Upper lobe of left lung (tissue), 6 donors: Measurements from ENCODE around the gene MYEOV. TPM values are rescaled to one million over a fixed set of nuclear protein-coding genes. Genes with fewer than 3 reads are reported as not detected.

Experiments used
- ATAC-seq, 2 donors: fragments of 200-7000 bp; cut with Tn5 transposase; one replicate each; pipeline ENCODE4 v1.9.1; 2022; ENCODE audit warnings: mild to moderate bottlenecking in 2 of 2, moderate library complexity in 2 of 2; ENCODE audit not compliant: low FRiP score in 2 of 2
- DNase-seq, 2 donors: peaks; one replicate each; pipeline ENCODE4 v3.0.0-alpha.2; 2019 to 2020
- H3K27ac ChIP-seq, 4 donors: fragments of 200-600 bp; sonication (generic); one replicate each; pipeline ENCODE4 v1.5.1; 2016 to 2019
- H3K27me3 ChIP-seq, 4 donors: fragments of 200-600 bp; sonication (generic); one replicate each; pipeline ENCODE4 v1.5.1; 2017 to 2019
- H3K36me3 ChIP-seq, 4 donors: fragments of 200-600 bp; sonication (generic); one replicate each; pipeline ENCODE4 v1.5.1; 2016 to 2019
- H3K4me1 ChIP-seq, 4 donors: fragments of 200-600 bp; sonication (generic); one replicate each; pipeline ENCODE4 v1.5.1; 2018 to 2019
- H3K4me3 ChIP-seq, 4 donors: fragments of 200-600 bp; sonication (generic); one replicate each; pipeline ENCODE4 v1.5.1; 2017 to 2019; ENCODE audit warnings: mild to moderate bottlenecking in 2 of 4, moderate library complexity in 1 of 4
- H3K9me3 ChIP-seq, 4 donors: fragments of 200-600 bp; sonication (generic); one replicate each; pipeline ENCODE4 v1.5.1; 2018 to 2019
- CTCF ChIP-seq, 6 experiments: fragments of 450-650 bp in 4 of 6; fragments of 200-600 bp in 2 of 6; sonication (generic) in 2 of 6; IDR thresholded peaks; one replicate each; pipeline ENCODE4 v1.5.1; 2016 to 2019; ENCODE audit warnings: antibody characterized with exemption in 6 of 6
- EP300 ChIP-seq, 4 donors: sonication (generic); formaldehyde crosslinking; IDR thresholded peaks; one replicate each; pipeline ENCODE4 v1.5.1; 2017; ENCODE audit warnings: antibody characterized with exemption in 4 of 4, control low read depth in 2 of 4
- POLR2A ChIP-seq, 4 donors: fragments of 450-650 bp; IDR thresholded peaks; one replicate each; pipeline ENCODE4 v1.5.1; 2016 to 2017; ENCODE audit warnings: antibody characterized with exemption in 4 of 4, mild to moderate bottlenecking in 2 of 4
- POLR2AphosphoS5 ChIP-seq, 2 donors: sonication (generic); formaldehyde crosslinking; IDR thresholded peaks; one replicate each; pipeline ENCODE4 v1.5.1; 2017; ENCODE audit warnings: antibody characterized with exemption in 2 of 2
- WGBS, 2 donors: methylation state at CpG; one replicate each; pipeline ENCODE4 v1.1.5; 2017 to 2018; 5-methylcytosine and 5-hydroxymethylcytosine counted together
- total RNA-seq, 6 donors: library from RNA; depleted of rRNA in 4 of 6; stranded (reverse); fragments of >200 nt in 4 of 6; gene quantifications; one replicate each; pipeline versions ENCODE4 v1.1.0 to v1.2.1, GENCODE V29; 2016 to 2021
- donor health status: DM: no; HTN: no; CAD: no; lungs with moderate emphysema.
- donor health status: DM: no; HTN: yes; CAD: no; lungs with severe emphysema.

The MYEOV gene
- total RNA-seq, 6 donors from 2014 or later, result 0.30 to 0.98 (median 0.77) TPM; not detected in 2

GRCh38 chr11:69291459-69292110 is 2.4 kb upstream of the MYEOV start:
- no peaks in the 10 kb centered on the region for H3K9me3 ChIP-seq
- DNase-seq (no peak), ATAC-seq (no peak)
- H3K36me3 ChIP-seq, result no peaks in the 10 kb centered on the region
- H3K27me3 ChIP-seq, result no peaks in the 10 kb centered on the region
- H3K4me1 ChIP-seq, result peaks cover 31 to 45% (median 40%) of the 10 kb centered on the region in 4 donors
- H3K27ac ChIP-seq, result no peak overlapping the region
- no peak overlapping the region for H3K4me3 ChIP-seq
- TF ChIP-seq POLR2A (IDR thresholded peaks at IDR 0.05), result no peak
- TF ChIP-seq CTCF (IDR thresholded peaks at IDR 0.05), result no peak
- no peak for TF ChIP-seq EP300 (IDR thresholded peaks at IDR 0.05)
- TF ChIP-seq POLR2AphosphoS5 (IDR thresholded peaks at IDR 0.05), result no peak
- 69 to 74% methylated on average over 4 of the region's 4 CpGs for WGBS, 2 donors

GRCh38 chr11:69292221-69292648 is 1.7 kb upstream of the MYEOV start:
- no peaks in the 10 kb centered on the region for H3K9me3 ChIP-seq
- TF ChIP-seq CTCF (IDR thresholded peaks at IDR 0.05) (peak; percentile 62 to 76 (median 72)), EP300 (IDR thresholded peaks at IDR 0.05) (no peak)
- no peaks in the 10 kb centered on the region for H3K27me3 ChIP-seq
- 26 to 39% methylated on average over 5 to 8 of the region's 8 CpGs for WGBS, 2 donors
- no peak overlapping the region for H3K4me3 ChIP-seq
- peaks cover 38 to 52% (median 46%) of the 10 kb centered on the region in 4 donors for H3K4me1 ChIP-seq
- H3K36me3 ChIP-seq, result no peaks in the 10 kb centered on the region
- ATAC-seq (no peak), DNase-seq (peak in 1 of 2 donors; percentile 66)
- no peak overlapping the region for H3K27ac ChIP-seq

GRCh38 chr11:69293087-69293486 is 868 bp upstream of the MYEOV start:
- peak overlapping the region in 1 of 4 donors; percentile 52 for H3K27ac ChIP-seq
- peak in 1 of 2 donors; percentile 70 for ATAC-seq

GRCh38 chr11:69294571-69295078 is 670 bp downstream of the MYEOV start:
- no peak overlapping the region for H3K4me3 ChIP-seq
- no peak overlapping the region for H3K27ac ChIP-seq
- H3K36me3 ChIP-seq, result no peaks in the 10 kb centered on the region
- peaks cover 53 to 74% (median 66%) of the 10 kb centered on the region in 4 donors for H3K4me1 ChIP-seq
- WGBS, 2 donors, result 91% methylated on average over 7 of the region's 8 CpGs; no CpG with 5 or more reads in 1 of the 2 donors
- H3K27me3 ChIP-seq, result no peaks in the 10 kb centered on the region
- ATAC-seq (no peak), DNase-seq (peak in 1 of 2 donors; percentile 56)
- H3K9me3 ChIP-seq, result no peaks in the 10 kb centered on the region
- TF ChIP-seq POLR2A (IDR thresholded peaks at IDR 0.05), result no peak
- TF ChIP-seq CTCF (IDR thresholded peaks at IDR 0.05), result no peak
- TF ChIP-seq POLR2AphosphoS5 (IDR thresholded peaks at IDR 0.05), result no peak
- TF ChIP-seq EP300 (IDR thresholded peaks at IDR 0.05), result no peak

More at GRCh38 chr11:69293087-69293486, 868 bp upstream of the MYEOV start:
- peak; percentile 22 to 84 for DNase-seq
- Histone ChIP-seq H3K27me3 (no peaks in the 10 kb centered on the region), H3K36me3 (no peaks in the 10 kb centered on the region), H3K4me3 (no peak overlapping the region), H3K4me1 (peaks cover 46 to 60% (median 54%) of the 10 kb centered on the region in 4 donors), H3K9me3 (no peaks in the 10 kb centered on the region)
- TF ChIP-seq CTCF (IDR thresholded peaks at IDR 0.05), result peak in 2 of 6 experiments; percentile 18 to 19
- no peak for TF ChIP-seq EP300 (IDR thresholded peaks at IDR 0.05)
- no peak for TF ChIP-seq POLR2A (IDR thresholded peaks at IDR 0.05)
- 66 to 67% methylated on average over 4 to 7 of the region's 8 CpGs for WGBS, 2 donors
